SKM-1 treated with dmso at 0.1 percent for 144 hours (cell line): Measurements from ENCODE around the gene ZFAND6.

Source experiments
- DNase-seq: peaks from one replicate; lab custom pipeline; 2025; ENCODE audit not compliant: unreplicated experiment; lab: John Stamatoyannopoulos, UW

ZFAND6 gene

GRCh38 chr15:80167936-80168335, 108.5 kb downstream of the ZFAND6 start:
- DNase-seq, result no peak

- DNase-seq, result no peak
Measured at GRCh38 chr15:80168421-80168820, 108.9 kb downstream of the ZFAND6 start.

- no peak for DNase-seq
Measured at GRCh38 chr15:80169768-80170357, 110.4 kb downstream of the ZFAND6 start.

GRCh38 chr15:80170596-80170995, 111.1 kb downstream of the ZFAND6 start:
- DNase-seq, result no peak

GRCh38 chr15:80171787-80172186, 112.3 kb downstream of the ZFAND6 start:
- DNase-seq, result no peak

GRCh38 chr15:80172401-80172800, 112.9 kb downstream of the ZFAND6 start:
- no peak for DNase-seq

GRCh38 chr15:80173022-80173759, 113.7 kb downstream of the ZFAND6 start:
- peak; percentile 16 for DNase-seq

GRCh38 chr15:80174017-80174746, 114.7 kb downstream of the ZFAND6 start:
- no peak for DNase-seq

GRCh38 chr15:80175436-80175835, 116.0 kb downstream of the ZFAND6 start:
- DNase-seq, result no peak

GRCh38 chr15:80176443-80176842, 117.0 kb downstream of the ZFAND6 start:
- no peak for DNase-seq

- DNase-seq, result peak; percentile 18
Measured at GRCh38 chr15:80177156-80177555, 117.7 kb downstream of the ZFAND6 start.

GRCh38 chr15:80179025-80179759, 119.7 kb downstream of the ZFAND6 start:
- no peak for DNase-seq

- DNase-seq, result no peak
Measured at GRCh38 chr15:80179935-80180334, 120.5 kb downstream of the ZFAND6 start.

- DNase-seq, result no peak
Measured at GRCh38 chr15:80180468-80180867, 121.0 kb downstream of the ZFAND6 start.

- DNase-seq, result no peak
Measured at GRCh38 chr15:80180986-80181385, 121.5 kb downstream of the ZFAND6 start.

GRCh38 chr15:80182611-80183261, 123.3 kb downstream of the ZFAND6 start:
- no peak for DNase-seq

- DNase-seq, result no peak
Measured at GRCh38 chr15:80183306-80183705, 123.8 kb downstream of the ZFAND6 start.

- DNase-seq, result no peak
Measured at GRCh38 chr15:80183886-80184285, 124.4 kb downstream of the ZFAND6 start.

- DNase-seq, result no peak
Measured at GRCh38 chr15:80184554-80184953, 125.1 kb downstream of the ZFAND6 start.

- DNase-seq, result no peak
Measured at GRCh38 chr15:80185152-80185551, 125.7 kb downstream of the ZFAND6 start.

- DNase-seq, result no peak
Measured at GRCh38 chr15:80186066-80186465, 126.6 kb downstream of the ZFAND6 start.
